Activated CD8-positive, alpha-beta T cell treated with anti-CD3 and anti-CD28 coated beads, Interleukin-2, amount 10 ng/mL, durations not matched to agents 7 days and 5 days (primary cell): ENCODE results near the gene ITGA7. TPM values are rescaled to one million over a fixed set of nuclear protein-coding genes. Genes with fewer than 3 reads are reported as not detected.

Experiments
- ATAC-seq: fragments of 150-1000 bp; cut with Tn5 transposase; one replicate; pipeline ENCODE4 v1.10.0; 2021; ENCODE audit warnings: moderate library complexity
- CTCF ChIA-PET: fragments of 350-600 bp; sonication (Branson Sonifier 250); formaldehyde crosslinking; loops from one replicate; lab custom pipeline; 2021; ENCODE audit warnings: antibody characterized with exemption; lab: Charles Lee
- POLR2A ChIA-PET: fragments of 350-600 bp; sonication (Branson Sonifier 250); formaldehyde crosslinking; loops from one replicate; lab custom pipeline; 2021; ENCODE audit warnings: antibody characterized with exemption; lab: Charles Lee
- DNase-seq: peaks from one replicate; pipeline ENCODE4 v3.0.0-alpha.2; 2020
- H3K27ac Mint-ChIP-seq: one replicate; pipeline ENCODE4 v1.8.0; 2021; ENCODE audit warnings: mild to moderate bottlenecking, mixed read lengths
- H3K27me3 Mint-ChIP-seq: one replicate; pipeline ENCODE4 v1.8.0; 2021; ENCODE audit warnings: low read depth, mixed read lengths
- H3K36me3 Mint-ChIP-seq: one replicate; pipeline ENCODE4 v1.8.0; 2021; ENCODE audit warnings: low read depth, mixed read lengths
- H3K4me1 Mint-ChIP-seq: one replicate; pipeline ENCODE4 v1.8.0; 2021; ENCODE audit warnings: low read depth, mixed read lengths
- H3K4me3 Mint-ChIP-seq: one replicate; pipeline ENCODE4 v1.8.0; 2021; ENCODE audit warnings: mild to moderate bottlenecking, mixed read lengths
- H3K9me3 Mint-ChIP-seq: one replicate; pipeline ENCODE4 v1.8.0; 2022; ENCODE audit warnings: mixed read lengths; ENCODE audit not compliant: insufficient read depth
- total RNA-seq, 2 experiments: library from RNA; stranded (reverse); gene quantifications; one replicate each; pipeline ENCODE4 v1.2.3, GENCODE V29; 2021

The ITGA7 gene
- total RNA-seq, 2 experiments from 2014 or later: 2.0 to 4.2 TPM

- ChIA-PET CTCF (interaction anchor here (0.6 to 6.5 kb wide), 15 partner anchors 11 to 298 kb away, joined by 3 to 114 read pairs (median 5); partner anchors contain the start of genes CD63, ORMDL2, PYM1 and SARNP), POLR2A (interaction anchor here (1.0 to 1.8 kb wide), 7 partner anchors 10 to 190 kb away, joined by 3 to 7 read pairs (median 3); partner anchors contain the start of genes DNAJC14, ORMDL2 and SARNP)
- Mint-ChIP-seq H3K27me3 (peaks cover 7% of the 10 kb centered on the region), H3K9me3 (no peaks in the 10 kb centered on the region), H3K36me3 (peaks cover 4% of the 10 kb centered on the region), H3K27ac (peak within 1 kb of the TSS; percentile 75), H3K4me3 (peak within 1 kb of the TSS; percentile 89), H3K4me1 (peaks cover 46% of the 10 kb centered on the region)
- peak; percentile 68 for ATAC-seq
- DNase-seq: peak; percentile 79
These were observed 35.2 kb upstream of the ITGA7 start, which contains the start of gene GDF11 for GRCh38 chr12:55742719-55743405. GDF11 (plus strand) TSS chr12:55743122; CDS start chr12:55743317, 195 bp downstream.

DNA sequence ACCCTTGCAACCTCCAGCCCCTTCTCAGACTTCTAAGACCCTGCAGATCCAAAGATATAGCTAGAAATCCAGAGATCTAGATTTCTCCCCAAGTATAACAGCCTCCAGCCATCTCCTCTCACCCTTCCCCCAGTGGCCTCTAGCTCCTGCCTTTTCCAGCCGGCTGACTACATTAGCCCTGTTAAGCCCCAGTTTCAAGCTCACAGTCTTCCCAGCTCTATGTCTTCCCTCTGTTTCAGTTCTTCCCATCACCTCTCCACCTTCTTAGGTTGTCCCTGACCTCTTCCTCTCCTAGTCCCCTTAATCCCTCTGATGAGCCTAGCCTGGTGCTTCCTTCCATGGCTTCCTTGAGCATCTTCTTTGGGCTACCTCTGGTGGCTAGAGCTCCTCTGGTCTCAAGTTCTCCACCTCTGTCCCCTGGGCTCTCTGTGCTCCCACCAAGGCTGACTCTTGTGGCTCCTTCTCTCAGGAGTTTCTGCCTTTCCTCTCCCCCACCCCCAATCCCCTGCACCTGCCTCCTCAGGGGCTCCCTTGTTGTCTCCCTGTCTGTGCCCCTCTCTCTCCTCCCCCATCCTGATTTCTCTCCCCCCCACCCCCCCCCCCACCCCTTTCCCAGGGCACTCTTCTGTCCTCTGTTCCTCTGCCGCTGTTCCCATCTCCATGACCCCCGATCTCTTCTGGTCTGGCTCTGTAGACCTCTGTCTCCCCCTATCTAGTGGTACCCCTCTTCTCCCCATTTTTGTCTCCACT lies 34.4 kb upstream of the ITGA7 start:
- Mint-ChIP-seq H3K36me3 (no peaks in the 10 kb centered on the region), H3K9me3 (no peaks in the 10 kb centered on the region), H3K4me3 (peak overlapping the region; percentile 67), H3K27me3 (peaks cover 7% of the 10 kb centered on the region), H3K4me1 (peaks cover 53% of the 10 kb centered on the region), H3K27ac (peak overlapping the region; percentile 50)
- ChIA-PET POLR2A (interaction anchor here (1.0 to 1.4 kb wide), 3 partner anchors 10 to 185 kb away, joined by 3 to 4 read pairs (median 3); partner anchors contain the start of genes ORMDL2 and SARNP), CTCF (interaction anchor here (0.6 to 8.7 kb wide), 13 partner anchors 12 to 376 kb away, joined by 3 to 170 read pairs (median 5); partner anchors contain the start of genes ORMDL2, PYM1, RDH5 and SARNP)
- ATAC-seq (no peak), DNase-seq (no peak)

GRCh38 chr12:55739025-55739378 lies 31.3 kb upstream of the ITGA7 start:
- Mint-ChIP-seq H3K27me3 (peaks cover 7% of the 10 kb centered on the region), H3K27ac (no peak overlapping the region), H3K4me3 (peak overlapping the region; percentile 82), H3K4me1 (peaks cover 48% of the 10 kb centered on the region), H3K36me3 (no peaks in the 10 kb centered on the region), H3K9me3 (no peaks in the 10 kb centered on the region)
- CTCF ChIA-PET: interaction anchor here (0.7 to 8.7 kb wide), 68 partner anchors 9 to 622 kb away, joined by 3 to 170 read pairs (median 5); partner anchors contain the start of genes BLOC1S1, CD63, DGKA and DNAJC14
- POLR2A ChIA-PET: interaction anchor here (0.6 to 2.8 kb wide), 13 partner anchors 9 to 378 kb away, joined by 3 to 34 read pairs (median 6); partner anchors contain the start of genes BLOC1S1, CD63, ORMDL2 and PYM1
- ATAC-seq (no peak), DNase-seq (no peak)

DNA sequence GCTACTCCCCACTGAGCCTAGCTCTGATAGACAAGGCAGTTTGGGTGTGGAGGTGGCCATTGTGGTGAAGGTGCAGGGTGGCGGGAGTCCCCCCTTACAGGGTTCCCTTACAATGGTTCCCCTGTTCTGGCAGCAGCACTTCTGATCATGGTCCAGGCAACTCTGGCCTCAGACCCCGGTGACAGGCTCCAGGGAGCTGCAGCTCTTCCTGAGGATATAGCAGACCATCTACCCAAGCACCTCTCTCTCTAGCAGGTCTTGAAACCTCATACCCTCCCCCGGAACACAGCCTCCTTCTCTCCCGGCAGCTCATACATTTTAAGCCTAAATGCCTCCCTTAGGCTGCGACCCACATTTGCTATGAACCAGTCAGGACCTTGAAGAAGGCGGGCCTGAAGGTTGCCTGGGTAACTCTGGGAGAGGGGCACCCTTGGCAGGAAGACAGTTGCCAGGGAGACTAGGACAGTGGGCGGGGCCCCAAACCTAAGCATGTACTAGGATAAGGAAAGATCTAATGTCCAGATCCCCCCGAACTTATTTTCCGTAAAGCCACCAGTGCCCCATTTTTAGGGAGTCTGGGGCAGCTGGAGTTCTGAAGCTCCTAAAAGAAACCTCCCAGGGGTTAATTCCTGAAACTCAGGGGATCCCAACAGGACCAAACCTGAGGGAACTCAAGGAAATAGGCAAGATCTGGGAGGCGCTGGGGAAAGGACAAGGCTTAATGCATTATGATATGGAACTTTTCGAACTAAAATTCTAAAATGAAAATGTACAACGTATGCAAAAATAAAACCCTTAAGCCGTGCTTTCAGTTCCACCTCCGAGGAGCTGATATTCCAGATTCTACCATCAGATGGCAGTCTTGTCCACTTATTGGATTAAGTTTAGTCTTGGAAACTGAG lies 30.7 kb upstream of the ITGA7 start:
- Mint-ChIP-seq H3K9me3 (no peaks in the 10 kb centered on the region), H3K4me1 (peaks cover 43% of the 10 kb centered on the region), H3K27ac (peak overlapping the region; percentile 86), H3K4me3 (peak overlapping the region; percentile 82), H3K27me3 (peaks cover 7% of the 10 kb centered on the region), H3K36me3 (no peaks in the 10 kb centered on the region)
- CTCF ChIA-PET: interaction anchor here (0.7 to 8.7 kb wide), 80 partner anchors 8 to 623 kb away, joined by 3 to 170 read pairs (median 4); partner anchors contain the start of genes BLOC1S1, CD63, COQ10A and DGKA
- POLR2A ChIA-PET: interaction anchor here (0.6 to 2.8 kb wide), 20 partner anchors 9 to 1177 kb away, joined by 3 to 34 read pairs (median 4); partner anchors contain the start of genes BLOC1S1, CD63, ORMDL2 and PYM1
- ATAC-seq (peak; percentile 73), DNase-seq (peak; percentile 90)

GRCh38 chr12:55737581-55738122 lies 29.9 kb upstream of the ITGA7 start:
- Mint-ChIP-seq H3K9me3 (no peaks in the 10 kb centered on the region), H3K27ac (peak overlapping the region; percentile 86), H3K36me3 (no peaks in the 10 kb centered on the region), H3K4me3 (peak overlapping the region; percentile 82), H3K27me3 (peaks cover 7% of the 10 kb centered on the region), H3K4me1 (peaks cover 41% of the 10 kb centered on the region)
- peak; percentile 37 for ATAC-seq
- no peak for DNase-seq
- CTCF ChIA-PET: interaction anchor here (0.7 to 8.7 kb wide), 59 partner anchors 8 to 529 kb away, joined by 3 to 170 read pairs (median 5); partner anchors contain the start of genes BLOC1S1, CD63, COQ10A and DGKA
- POLR2A ChIA-PET: interaction anchor here (0.9 to 2.8 kb wide), 11 partner anchors 8 to 380 kb away, joined by 3 to 34 read pairs (median 6); partner anchors contain the start of genes CD63, ORMDL2, SARNP and ZC3H10

DNA sequence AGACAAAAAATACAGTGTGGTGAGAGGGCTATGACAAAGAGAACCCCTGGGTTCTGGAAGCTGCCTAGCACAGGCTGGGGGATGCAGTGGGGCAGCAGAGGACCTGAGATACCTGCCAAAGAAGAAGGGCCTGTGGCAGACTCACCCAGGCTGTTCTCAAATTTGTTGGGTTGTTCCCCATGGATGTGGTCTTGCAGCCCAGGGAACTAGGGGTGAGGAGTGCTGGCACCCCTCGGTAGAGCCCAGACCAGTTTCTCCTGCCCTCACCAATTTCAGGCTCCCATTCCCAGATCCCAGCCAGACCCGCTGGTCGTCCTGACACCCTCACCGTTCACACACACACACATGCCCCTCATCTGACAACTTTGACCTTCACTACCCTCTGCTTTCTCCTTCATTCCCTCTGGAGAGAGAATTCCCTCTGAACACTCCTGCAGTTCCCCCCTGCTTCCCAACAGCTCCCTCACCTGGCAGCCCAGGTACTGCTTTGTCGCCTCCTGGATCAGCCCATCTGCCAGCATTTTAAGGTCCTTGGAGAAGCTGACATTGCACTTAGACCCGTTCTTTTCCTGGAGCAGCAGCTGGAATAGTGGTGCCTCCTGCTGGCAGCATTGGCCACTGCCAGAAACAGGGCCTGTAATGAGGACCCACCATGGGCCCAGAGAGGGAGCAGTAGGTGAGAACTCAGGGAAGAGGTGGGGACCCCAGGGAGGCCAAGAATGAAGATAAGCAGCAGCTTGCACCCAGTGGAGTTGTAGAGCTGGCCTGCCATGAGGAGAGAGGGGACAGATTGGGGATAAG lies 29.3 kb upstream of the ITGA7 start:
- H3K27me3 Mint-ChIP-seq: peaks cover 3% of the 10 kb centered on the region
- H3K36me3 Mint-ChIP-seq: no peaks in the 10 kb centered on the region
- CTCF ChIA-PET: interaction anchor here (0.8 to 8.7 kb wide), 28 partner anchors 7 to 551 kb away, joined by 3 to 170 read pairs (median 12); partner anchors contain the start of genes BLOC1S1, CD63, COQ10A and DGKA
- peaks cover 42% of the 10 kb centered on the region for H3K4me1 Mint-ChIP-seq
- H3K4me3 Mint-ChIP-seq: peak overlapping the region; percentile 82
- DNase-seq: peak; percentile 76
- peak overlapping the region; percentile 86 for H3K27ac Mint-ChIP-seq
- POLR2A ChIA-PET: interaction anchor here (1.5 to 2.8 kb wide), 5 partner anchors 7 to 307 kb away, joined by 6 to 34 read pairs (median 10); partner anchors contain the start of gene CD63
- peak; percentile 51 for ATAC-seq
- H3K9me3 Mint-ChIP-seq: no peaks in the 10 kb centered on the region

DNA sequence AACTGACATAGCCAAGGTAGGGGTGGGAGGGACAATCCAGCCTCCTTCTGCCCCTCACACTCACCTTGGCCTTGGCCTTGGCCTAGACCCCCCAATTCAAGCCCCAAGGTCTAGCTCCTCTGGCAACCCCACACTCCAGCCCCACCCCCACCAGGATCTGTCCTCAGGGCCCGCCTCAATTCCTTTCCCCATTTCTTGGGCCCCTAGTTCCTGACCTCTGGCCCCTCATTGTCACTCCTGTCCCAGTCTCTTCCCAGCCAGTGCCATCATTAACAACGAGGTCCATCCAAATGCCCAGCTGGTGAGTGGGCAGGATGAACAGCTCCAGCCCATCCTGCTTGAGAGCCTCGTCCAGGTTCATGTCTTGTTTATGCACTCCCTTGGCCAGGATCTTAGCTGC lies 28.4 kb upstream of the ITGA7 start:
- Mint-ChIP-seq H3K4me3 (no peak overlapping the region), H3K4me1 (peaks cover 40% of the 10 kb centered on the region), H3K27ac (no peak overlapping the region), H3K36me3 (no peaks in the 10 kb centered on the region), H3K9me3 (no peaks in the 10 kb centered on the region), H3K27me3 (no peaks in the 10 kb centered on the region)
- ATAC-seq (no peak), DNase-seq (no peak)
- ChIA-PET CTCF (interaction anchor here (1.1 to 8.7 kb wide), 4 partner anchors 14 to 80 kb away, joined by 5 to 170 read pairs (median 78); partner anchors contain the start of genes BLOC1S1 and RDH5), POLR2A (no interaction called here)

DNA sequence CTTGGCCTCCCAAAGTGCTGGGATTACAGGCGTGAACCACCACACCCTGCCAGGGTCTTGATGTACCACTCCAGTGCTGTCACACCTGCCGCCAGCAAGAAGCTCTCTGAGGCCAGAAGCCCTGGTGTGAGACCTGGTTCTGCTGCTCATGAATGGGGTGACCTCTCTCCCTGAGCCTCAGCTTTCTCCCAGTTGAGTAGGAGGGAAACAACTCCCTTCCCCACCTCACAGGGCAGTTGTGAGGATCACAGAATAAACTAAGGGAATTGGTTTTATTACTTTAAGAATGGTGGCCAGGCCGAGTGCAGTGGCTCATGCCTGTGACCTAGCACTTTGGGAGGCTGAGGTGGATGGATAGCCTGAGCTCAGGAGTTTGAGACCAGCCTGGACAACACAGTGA lies 26.9 kb upstream of the ITGA7 start:
- H3K27ac Mint-ChIP-seq: no peak overlapping the region

DNA sequence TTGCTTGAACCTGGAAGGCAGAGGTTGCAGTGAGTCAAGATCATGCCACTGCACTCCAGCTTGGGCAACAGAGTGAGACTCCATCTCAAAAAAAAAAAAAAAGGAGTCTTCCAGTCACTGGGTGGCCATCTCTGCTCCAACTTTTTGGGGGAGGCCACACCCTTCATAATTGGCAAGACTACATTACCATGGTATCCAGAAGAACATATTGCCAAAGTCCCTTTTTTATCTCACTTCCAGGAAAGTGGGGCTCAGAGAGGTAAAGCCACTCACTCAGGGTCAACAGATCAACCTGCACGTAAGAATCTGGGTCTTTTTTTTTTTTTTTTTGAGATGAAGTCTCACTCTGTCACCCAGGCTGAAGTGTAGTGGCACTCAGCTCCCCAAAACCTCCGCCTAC lies 26.2 kb upstream of the ITGA7 start:
- peaks cover 50% of the 10 kb centered on the region for H3K4me1 Mint-ChIP-seq
- H3K9me3 Mint-ChIP-seq: no peaks in the 10 kb centered on the region
- DNase-seq: no peak
- no peaks in the 10 kb centered on the region for H3K36me3 Mint-ChIP-seq
- no peaks in the 10 kb centered on the region for H3K27me3 Mint-ChIP-seq
- CTCF ChIA-PET: interaction anchor here (8.7 kb wide), 1 partner anchor 11 kb away, joined by 170 read pairs; the partner anchor contains the start of gene RDH5
- H3K4me3 Mint-ChIP-seq: no peak overlapping the region
- no peak overlapping the region for H3K27ac Mint-ChIP-seq
- ATAC-seq: no peak
- POLR2A ChIA-PET: no interaction called here

More for the DNA sequence above, 26.9 kb upstream of the ITGA7 start:
- no peaks in the 10 kb centered on the region for H3K36me3 Mint-ChIP-seq
- ATAC-seq (no peak), DNase-seq (no peak)
- peaks cover 51% of the 10 kb centered on the region for H3K4me1 Mint-ChIP-seq
- POLR2A ChIA-PET: no interaction called here
- no peaks in the 10 kb centered on the region for H3K27me3 Mint-ChIP-seq
- CTCF ChIA-PET: interaction anchor here (1.2 to 8.7 kb wide), 2 partner anchors 12 to 455 kb away, joined by 3 to 170 read pairs; partner anchors contain the start of genes RDH5 and SMARCC2
- H3K9me3 Mint-ChIP-seq: no peaks in the 10 kb centered on the region
- no peak overlapping the region for H3K4me3 Mint-ChIP-seq
